Measurements from ENCODE around the gene PDE10A.
"Not testable (repeated sequence)": the region's sequence is repeated elsewhere in the genome, so short reads cannot be mapped to it uniquely, and the experiment has no call there.

GRCh38 chr6:165463499-165463898, 199.5 kb downstream of the PDE10A start:
- not testable (repeated sequence) for TF ChIP-seq CTCF, EZH2 (IDR thresholded peaks at IDR 0.05)

All from neural progenitor cell (in vitro differentiated cells).